ENCODE results near the gene CHM.
"Not testable (repeated sequence)": the region's sequence is repeated elsewhere in the genome, so short reads cannot be mapped to it uniquely, and the experiment has no call there.

CHM gene

GRCh38 chrX:85995641-85996040, 51.7 kb downstream of the CHM start:
- no peak for DNase-seq (ENCODE audit: low spot score)

GRCh38 chrX:85994797-85995196, 52.6 kb downstream of the CHM start:
- DNase-seq (ENCODE audit: low spot score): no peak

GRCh38 chrX:85994228-85994627, 53.1 kb downstream of the CHM start:
- no peak for DNase-seq (ENCODE audit: low spot score)

- DNase-seq (ENCODE audit: low spot score): no peak
Observed at GRCh38 chrX:85993539-85994197, 53.7 kb downstream of the CHM start.

- no peak for DNase-seq (ENCODE audit: low spot score)
Observed at GRCh38 chrX:85992811-85993229, 54.5 kb downstream of the CHM start.

GRCh38 chrX:85988353-85988752, 59.0 kb downstream of the CHM start:
- DNase-seq (ENCODE audit: low spot score): no peak

- no peak for DNase-seq (ENCODE audit: low spot score)
Observed at GRCh38 chrX:85980286-85980685, 67.1 kb downstream of the CHM start.

GRCh38 chrX:85977218-85977617, 70.1 kb downstream of the CHM start:
- peak; percentile 1 for DNase-seq (ENCODE audit: low spot score)

- not testable (repeated sequence) for DNase-seq (ENCODE audit: low spot score)
Observed at GRCh38 chrX:85972351-85972750, 75.0 kb downstream of the CHM start.

GRCh38 chrX:85964744-85965143, 82.6 kb downstream of the CHM start:
- DNase-seq (ENCODE audit: low spot score): no peak

GRCh38 chrX:85963736-85964135, 83.6 kb downstream of the CHM start:
- no peak for DNase-seq (ENCODE audit: low spot score)

GRCh38 chrX:85955510-85955909, 91.8 kb downstream of the CHM start:
- DNase-seq (ENCODE audit: low spot score): no peak

GRCh38 chrX:85944751-85945150, 102.6 kb downstream of the CHM start:
- DNase-seq (ENCODE audit: low spot score): not testable (repeated sequence)

- no peak for DNase-seq (ENCODE audit: low spot score)
Observed at GRCh38 chrX:85941275-85941674, 106.1 kb downstream of the CHM start.

GRCh38 chrX:85939942-85940341, 107.4 kb downstream of the CHM start:
- DNase-seq (ENCODE audit: low spot score): not testable (repeated sequence)

GRCh38 chrX:85934399-85934798, 113.0 kb downstream of the CHM start:
- not testable (repeated sequence) for DNase-seq (ENCODE audit: low spot score)

- no peak for DNase-seq (ENCODE audit: low spot score)
Observed at GRCh38 chrX:85930099-85930498, 117.3 kb downstream of the CHM start.

- DNase-seq (ENCODE audit: low spot score): no peak
Observed at GRCh38 chrX:85928606-85929005, 118.8 kb downstream of the CHM start.

- DNase-seq (ENCODE audit: low spot score): no peak
Observed at GRCh38 chrX:85927740-85928139, 119.6 kb downstream of the CHM start.

- DNase-seq (ENCODE audit: low spot score): no peak
Observed at GRCh38 chrX:85922821-85923220, 124.5 kb downstream of the CHM start.

- not testable (repeated sequence) for DNase-seq (ENCODE audit: low spot score)
Observed at GRCh38 chrX:85916656-85917280, 130.6 kb downstream of the CHM start.

- DNase-seq (ENCODE audit: low spot score): no peak
Observed at GRCh38 chrX:85914431-85914830, 132.9 kb downstream of the CHM start.

GRCh38 chrX:85907316-85907715, 140.0 kb downstream of the CHM start:
- DNase-seq (ENCODE audit: low spot score): no peak

- no peak for DNase-seq (ENCODE audit: low spot score)
Observed at GRCh38 chrX:85906399-85906798, 141.0 kb downstream of the CHM start.

All from NAMALWA (cell line).